H9 (cell line): ENCODE data around the gene DYNC1I2. TPM values are rescaled to one million over a fixed set of nuclear protein-coding genes. Genes with fewer than 3 reads are reported as not detected.

Experiments
- DNase-seq: peaks from one replicate; pipeline ENCODE4 v3.0.0-alpha.2; 2017
- H2AFZ ChIP-seq: one replicate; pipeline ENCODE4 v1.6.1; 2013; ENCODE audit warnings: mild to moderate bottlenecking, low read length, control low read depth, moderate library complexity
- H2AK5ac ChIP-seq: 2 replicates; pipeline ENCODE4 v1.6.1; 2013; ENCODE audit warnings: low read length, control low read depth, mixed read lengths; ENCODE audit not compliant: insufficient read length
- H2BK120ac ChIP-seq: one replicate; pipeline ENCODE4 v1.6.1; 2013; ENCODE audit warnings: low read depth, mild to moderate bottlenecking, low read length, control low read depth, inconsistent platforms; ENCODE audit not compliant: poor library complexity, severe bottlenecking
- H2BK12ac ChIP-seq: 2 replicates; pipeline ENCODE4 v1.6.1; 2013; ENCODE audit warnings: low read length, control low read depth, mixed read lengths, low read depth; ENCODE audit not compliant: insufficient read length
- H2BK15ac ChIP-seq: 2 replicates; pipeline ENCODE4 v1.6.1; 2013; ENCODE audit warnings: low read depth, low read length, control low read depth
- H2BK20ac ChIP-seq: one replicate; pipeline ENCODE4 v1.6.1; 2013; ENCODE audit warnings: low read depth, mild to moderate bottlenecking, low read length, control low read depth, inconsistent platforms; ENCODE audit not compliant: poor library complexity, severe bottlenecking
- H2BK5ac ChIP-seq: 2 replicates; pipeline ENCODE4 v1.6.1; 2013; ENCODE audit warnings: low read length, control low read depth, mixed read lengths; ENCODE audit not compliant: insufficient read length
- H3K14ac ChIP-seq: 2 replicates; pipeline ENCODE4 v1.6.1; 2013; ENCODE audit warnings: low read length, control low read depth; ENCODE audit not compliant: insufficient read depth
- H3K18ac ChIP-seq: 2 replicates; pipeline ENCODE4 v1.6.1; 2013; ENCODE audit warnings: low read depth, mild to moderate bottlenecking, mixed read lengths, low read length, control low read depth; ENCODE audit not compliant: insufficient read length
- H3K23ac ChIP-seq: 2 replicates; pipeline ENCODE4 v1.6.1; 2013; ENCODE audit warnings: low read length, control low read depth, mixed read lengths, low read depth; ENCODE audit not compliant: insufficient read length
- H3K23me2 ChIP-seq: 2 replicates; pipeline ENCODE4 v1.6.1; 2013; ENCODE audit warnings: low read depth, mild to moderate bottlenecking, mixed read lengths, low read length, control low read depth; ENCODE audit not compliant: insufficient read length, poor library complexity, severe bottlenecking
- H3K27ac ChIP-seq: 2 replicates; pipeline ENCODE4 v1.5.1; 2013; ENCODE audit warnings: low read length, control low read depth, mixed read lengths, low read depth; ENCODE audit not compliant: insufficient read length
- H3K27me3 ChIP-seq: 2 replicates; pipeline ENCODE4 v1.6.1; 2013; ENCODE audit warnings: low read length, control low read depth, inconsistent platforms; ENCODE audit not compliant: insufficient read depth
- H3K4ac ChIP-seq: 2 replicates; pipeline ENCODE4 v1.6.1; 2013; ENCODE audit warnings: low read depth, mild to moderate bottlenecking, control low read depth, inconsistent platforms, low read length, moderate library complexity
- H3K4me1 ChIP-seq: 2 replicates; pipeline ENCODE4 v1.6.1; 2013; ENCODE audit warnings: low read length, control low read depth, inconsistent platforms; ENCODE audit not compliant: insufficient read depth
- H3K4me2 ChIP-seq: 2 replicates; pipeline ENCODE4 v1.6.1; 2013; ENCODE audit warnings: low read length, control low read depth, mixed read lengths; ENCODE audit not compliant: insufficient read length, insufficient read depth
- H3K56ac ChIP-seq: 2 replicates; pipeline ENCODE4 v1.6.1; 2013; ENCODE audit warnings: low read depth, mild to moderate bottlenecking, mixed read lengths, low read length, control low read depth; ENCODE audit not compliant: insufficient read length
- H3K79me1 ChIP-seq: 2 replicates; pipeline ENCODE4 v1.6.1; 2013; ENCODE audit warnings: low read depth, mild to moderate bottlenecking, moderate library complexity, low read length, control low read depth, inconsistent platforms; ENCODE audit not compliant: insufficient read depth, poor library complexity, severe bottlenecking
- H3K79me2 ChIP-seq: 2 replicates; pipeline ENCODE4 v1.6.1; 2013; ENCODE audit warnings: low read length, control low read depth, inconsistent platforms; ENCODE audit not compliant: insufficient read depth
- H3K9ac ChIP-seq: 2 replicates; pipeline ENCODE4 v1.6.1; 2013; ENCODE audit warnings: low read length, control low read depth, mixed read lengths; ENCODE audit not compliant: insufficient read length; ENCODE audit errors: extremely low read depth
- H3K9me3 ChIP-seq: one replicate; pipeline ENCODE4 v1.6.1; 2013; ENCODE audit warnings: low read depth, low read length, inconsistent platforms; ENCODE audit not compliant: control insufficient read depth
- H3T11ph ChIP-seq: one replicate; pipeline ENCODE4 v1.6.1; 2013; ENCODE audit warnings: mild to moderate bottlenecking, low read length, control low read depth, inconsistent platforms
- H4K20me1 ChIP-seq: one replicate; pipeline ENCODE4 v1.6.1; 2013; ENCODE audit not compliant: control insufficient read depth, insufficient read length, insufficient read depth
- H4K5ac ChIP-seq: 2 replicates; pipeline ENCODE4 v1.6.1; 2013; ENCODE audit warnings: low read depth, mild to moderate bottlenecking, mixed read lengths, low read length, control low read depth; ENCODE audit not compliant: insufficient read length
- H4K8ac ChIP-seq: replicated peaks from 2 replicates; pipeline ENCODE4 v1.6.1; 2013; ENCODE audit warnings: low read length, control low read depth, mixed read lengths, low read depth; ENCODE audit not compliant: insufficient read length
- H4K91ac ChIP-seq: 2 replicates; pipeline ENCODE4 v1.6.1; 2013; ENCODE audit warnings: low read depth, mild to moderate bottlenecking, moderate library complexity, mixed read lengths, low read length, control low read depth; ENCODE audit not compliant: insufficient read length
- H3K27ac Mint-ChIP-seq, 3 experiments: 2 replicates in 2 of 3; 3 replicates in 1 of 3; pipeline ENCODE4 v1.8.0; 2020 to 2021; ENCODE audit warnings: mixed read lengths in 3 of 3, mild to moderate bottlenecking in 1 of 3, moderate library complexity in 1 of 3
- H3K27me3 Mint-ChIP-seq: 2 replicates; pipeline ENCODE4 v1.8.0; 2021; ENCODE audit warnings: low read depth, mild to moderate bottlenecking, moderate library complexity, mixed read lengths
- H3K36me3 Mint-ChIP-seq, 3 experiments: 2 replicates in 2 of 3; 3 replicates in 1 of 3; pipeline ENCODE4 v1.8.0; 2020 to 2021; ENCODE audit warnings: low read depth in 3 of 3, mixed read lengths in 3 of 3; ENCODE audit not compliant: insufficient read depth in 1 of 3
- H3K4me1 Mint-ChIP-seq, 2 experiments: 2 replicates each; pipeline ENCODE4 v1.8.0; 2020; ENCODE audit warnings: mixed read lengths in 2 of 2
- H3K4me3 Mint-ChIP-seq, 2 experiments: 2 replicates in 1 of 2; 3 replicates in 1 of 2; pipeline ENCODE4 v1.8.0; 2020 to 2021; ENCODE audit warnings: mild to moderate bottlenecking in 2 of 2, mixed read lengths in 2 of 2, moderate library complexity in 1 of 2
- H3K9me3 Mint-ChIP-seq, 2 experiments: 2 replicates in 1 of 2; 3 replicates in 1 of 2; pipeline ENCODE4 v1.8.0; 2020; ENCODE audit warnings: mild to moderate bottlenecking in 2 of 2, mixed read lengths in 2 of 2, moderate library complexity in 1 of 2
- WGBS: extraction: QIAGEN DNeasy Blood & Tissue Kit; methylation state at CpG from one replicate; pipeline ENCODE4 v1.1.7; 2013; ENCODE audit warnings: missing lambda C conversion rate, low lambda C conversion rate, mixed read lengths; ENCODE audit not compliant: insufficient read length; ENCODE audit errors: extremely low coverage; 5-methylcytosine and 5-hydroxymethylcytosine counted together
- total RNA-seq: library from RNA; stranded (reverse); gene quantifications from 2 replicates; pipeline ENCODE4 v1.2.1, GENCODE V29; 2021
- TF ChIP-seq, protein P1 (sequence below): fragments of 200-600 bp; sonication (generic); conservative IDR thresholded peaks from 3 replicates; pipeline ENCODE4 v1.8.0; 2021; ENCODE audit warnings: antibody characterized with exemption, mild to moderate bottlenecking

The DYNC1I2 gene
- total RNA-seq, 1 experiment from 2014 or later = 73.4 TPM

DNA sequence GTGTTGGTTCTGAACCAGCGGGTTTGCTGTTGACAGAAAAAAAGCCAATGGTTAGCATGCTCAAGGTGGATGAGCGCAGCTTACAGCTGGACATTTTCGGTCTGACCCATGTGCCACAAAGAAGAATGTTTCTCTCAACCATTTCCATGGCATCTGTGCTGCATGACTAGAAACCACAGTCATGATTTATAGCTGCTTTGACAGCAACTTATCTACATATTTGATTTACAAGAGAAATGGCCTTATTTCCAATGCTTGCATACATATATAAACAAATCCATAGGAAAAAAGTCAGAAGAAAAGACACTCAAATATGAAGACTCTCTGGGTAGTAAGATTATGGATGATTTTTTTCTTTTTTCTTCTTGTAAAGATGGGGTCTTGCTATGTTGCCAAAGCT, 98.2 kb downstream of the DYNC1I2 start:
- Histone ChIP-seq H3K27me3 (no peaks in the 10 kb centered on the region), H3T11ph (no peak overlapping the region), H4K5ac (no peak overlapping the region), H3K9ac (no peak overlapping the region), H4K20me1 (no peaks in the 10 kb centered on the region), H2BK120ac (no peak overlapping the region), H3K4me1 (peaks cover 7% of the 10 kb centered on the region; the same call in 1 of the 2 replicates), H3K4me2 (no peak overlapping the region), H3K4ac (no peak overlapping the region), H4K91ac (no peak overlapping the region), H4K8ac (no peak overlapping the region), H3K23me2 (no peaks in the 10 kb centered on the region), H3K56ac (no peak overlapping the region), H2AFZ (no peak overlapping the region), H3K18ac (no peak overlapping the region), H2BK5ac (no peak overlapping the region), H2BK15ac (no peak overlapping the region), H3K79me1 (no peaks in the 10 kb centered on the region), H3K79me2 (no peaks in the 10 kb centered on the region), H2BK12ac (no peak overlapping the region), H3K23ac (no peak overlapping the region), H3K27ac (no peak overlapping the region), H3K9me3 (no peaks in the 10 kb centered on the region), H2AK5ac (no peak overlapping the region), H3K14ac (no peak overlapping the region), H2BK20ac (no peak overlapping the region)
- peaks cover 12 to 44% (median 38%) of the 10 kb centered on the region in 3 experiments for H3K36me3 Mint-ChIP-seq
- no peak overlapping the region for H3K27ac Mint-ChIP-seq
- no peaks in the 10 kb centered on the region for H3K9me3 Mint-ChIP-seq
- TF ChIP-seq, protein P1, sequence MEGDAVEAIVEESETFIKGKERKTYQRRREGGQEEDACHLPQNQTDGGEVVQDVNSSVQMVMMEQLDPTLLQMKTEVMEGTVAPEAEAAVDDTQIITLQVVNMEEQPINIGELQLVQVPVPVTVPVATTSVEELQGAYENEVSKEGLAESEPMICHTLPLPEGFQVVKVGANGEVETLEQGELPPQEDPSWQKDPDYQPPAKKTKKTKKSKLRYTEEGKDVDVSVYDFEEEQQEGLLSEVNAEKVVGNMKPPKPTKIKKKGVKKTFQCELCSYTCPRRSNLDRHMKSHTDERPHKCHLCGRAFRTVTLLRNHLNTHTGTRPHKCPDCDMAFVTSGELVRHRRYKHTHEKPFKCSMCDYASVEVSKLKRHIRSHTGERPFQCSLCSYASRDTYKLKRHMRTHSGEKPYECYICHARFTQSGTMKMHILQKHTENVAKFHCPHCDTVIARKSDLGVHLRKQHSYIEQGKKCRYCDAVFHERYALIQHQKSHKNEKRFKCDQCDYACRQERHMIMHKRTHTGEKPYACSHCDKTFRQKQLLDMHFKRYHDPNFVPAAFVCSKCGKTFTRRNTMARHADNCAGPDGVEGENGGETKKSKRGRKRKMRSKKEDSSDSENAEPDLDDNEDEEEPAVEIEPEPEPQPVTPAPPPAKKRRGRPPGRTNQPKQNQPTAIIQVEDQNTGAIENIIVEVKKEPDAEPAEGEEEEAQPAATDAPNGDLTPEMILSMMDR = no peak
- no peak for DNase-seq
- H3K4me3 Mint-ChIP-seq = no peak overlapping the region
- WGBS = no CpG with 5 or more reads among the region's 3 CpGs
- H3K27me3 Mint-ChIP-seq = no peaks in the 10 kb centered on the region
- H3K4me1 Mint-ChIP-seq = peaks cover 31 to 33% of the 10 kb centered on the region in 2 experiments
